Neural progenitor cell (in vitro differentiated cells): ENCODE data around the gene SEMA3C.

ENCODE experiments used
- EZH2 ChIP-seq: fragments of 200-600 bp; sonication (generic); IDR thresholded peaks from 2 replicates; pipeline ENCODE4 v1.6.1; 2017; ENCODE audit warnings: antibody characterized with exemption, mild to moderate bottlenecking, moderate library complexity
- EZH2phosphoT487 ChIP-seq: fragments of 200-600 bp; sonication (generic); IDR thresholded peaks from 2 replicates; pipeline ENCODE4 v1.6.1; 2017; ENCODE audit warnings: antibody characterized with exemption
- TF ChIP-seq, protein P1 (sequence below): fragments of 200-600 bp; sonication (generic); IDR thresholded peaks from 2 replicates; pipeline ENCODE4 v1.5.1; 2017; ENCODE audit warnings: antibody characterized with exemption, mild to moderate bottlenecking

DNA sequence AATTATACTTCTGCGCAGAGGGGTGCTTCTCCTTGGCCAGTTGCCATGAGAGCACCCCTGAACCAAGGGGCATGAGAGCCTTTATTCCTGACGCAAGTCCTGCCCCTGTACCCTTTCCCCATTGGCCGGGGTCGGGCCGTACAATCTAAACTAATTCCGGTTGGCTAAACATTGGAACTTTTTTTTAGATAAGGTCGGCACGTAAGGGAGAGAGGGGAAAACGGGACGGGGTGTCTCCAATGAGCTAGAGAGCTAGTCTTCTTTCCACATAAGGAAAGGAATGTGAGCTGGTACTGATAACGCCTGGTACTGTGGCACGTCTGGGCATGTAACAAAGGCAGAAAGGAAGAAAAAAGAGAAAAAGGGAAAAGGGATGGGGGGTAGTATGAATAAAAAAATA, 183.5 kb downstream of the SEMA3C start:
- TF ChIP-seq EZH2 (no peak), EZH2phosphoT487 (no peak)
- TF ChIP-seq, protein P1, sequence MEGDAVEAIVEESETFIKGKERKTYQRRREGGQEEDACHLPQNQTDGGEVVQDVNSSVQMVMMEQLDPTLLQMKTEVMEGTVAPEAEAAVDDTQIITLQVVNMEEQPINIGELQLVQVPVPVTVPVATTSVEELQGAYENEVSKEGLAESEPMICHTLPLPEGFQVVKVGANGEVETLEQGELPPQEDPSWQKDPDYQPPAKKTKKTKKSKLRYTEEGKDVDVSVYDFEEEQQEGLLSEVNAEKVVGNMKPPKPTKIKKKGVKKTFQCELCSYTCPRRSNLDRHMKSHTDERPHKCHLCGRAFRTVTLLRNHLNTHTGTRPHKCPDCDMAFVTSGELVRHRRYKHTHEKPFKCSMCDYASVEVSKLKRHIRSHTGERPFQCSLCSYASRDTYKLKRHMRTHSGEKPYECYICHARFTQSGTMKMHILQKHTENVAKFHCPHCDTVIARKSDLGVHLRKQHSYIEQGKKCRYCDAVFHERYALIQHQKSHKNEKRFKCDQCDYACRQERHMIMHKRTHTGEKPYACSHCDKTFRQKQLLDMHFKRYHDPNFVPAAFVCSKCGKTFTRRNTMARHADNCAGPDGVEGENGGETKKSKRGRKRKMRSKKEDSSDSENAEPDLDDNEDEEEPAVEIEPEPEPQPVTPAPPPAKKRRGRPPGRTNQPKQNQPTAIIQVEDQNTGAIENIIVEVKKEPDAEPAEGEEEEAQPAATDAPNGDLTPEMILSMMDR: no peak
